ENCODE data around the gene LONRF2.

GRCh38 chr2:100285011-100285410, 37.3 kb downstream of the LONRF2 start:
- TF ChIP-seq CTCF (IDR thresholded peaks at IDR 0.05), result no peak
- TF ChIP-seq POLR2A (IDR thresholded peaks at IDR 0.05), result no peak

Data from thyroid gland (tissue), 4 donors.